ENCODE results near the gene TNXB.
"Not testable (repeated sequence)": the region's sequence is repeated elsewhere in the genome, so short reads cannot be mapped to it uniquely, and the experiment has no call there.

TNXB gene

DNA sequence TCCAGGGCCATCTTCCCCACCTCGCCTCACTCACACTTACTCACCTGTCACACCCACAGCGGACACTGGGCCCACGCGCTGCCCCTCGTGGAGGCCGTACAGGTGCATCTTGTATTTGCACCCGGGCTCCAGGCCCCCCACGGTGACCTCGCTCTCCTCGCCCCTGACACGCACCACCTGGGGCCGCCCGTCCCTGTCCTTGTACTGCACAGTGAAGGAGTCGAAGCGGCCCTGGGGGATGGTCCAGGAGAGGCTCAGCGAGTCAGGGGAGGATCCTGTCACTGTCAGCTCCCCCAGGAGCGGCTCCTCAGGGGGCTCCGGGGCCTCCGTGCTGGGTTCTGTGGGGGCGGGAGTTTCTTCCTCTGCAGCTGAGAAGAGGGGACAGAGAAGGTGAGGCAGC, 56.5 kb downstream of the TNXB start:
- DNase-seq, result not testable (repeated sequence)

DNA sequence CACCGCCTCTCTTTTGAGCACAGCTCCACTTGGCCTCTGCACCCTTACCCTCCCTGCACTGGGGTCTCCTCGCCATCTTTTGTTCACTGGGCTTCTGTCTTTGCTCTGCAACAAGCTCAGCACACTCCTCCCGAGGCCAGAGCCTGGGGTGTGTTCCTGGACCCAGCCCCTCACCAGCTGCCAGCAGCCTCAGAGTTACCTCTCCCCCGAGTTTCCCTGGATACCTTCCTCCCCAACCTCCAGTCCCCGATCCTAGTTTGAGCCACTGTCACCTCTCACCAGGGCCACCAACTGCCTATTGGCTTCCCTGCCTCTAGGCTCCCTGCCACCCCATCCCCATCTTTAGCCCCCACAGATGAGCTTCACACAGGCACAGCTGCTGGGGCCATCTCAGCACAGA, 58.6 kb downstream of the TNXB start:
- no peak for DNase-seq

DNA sequence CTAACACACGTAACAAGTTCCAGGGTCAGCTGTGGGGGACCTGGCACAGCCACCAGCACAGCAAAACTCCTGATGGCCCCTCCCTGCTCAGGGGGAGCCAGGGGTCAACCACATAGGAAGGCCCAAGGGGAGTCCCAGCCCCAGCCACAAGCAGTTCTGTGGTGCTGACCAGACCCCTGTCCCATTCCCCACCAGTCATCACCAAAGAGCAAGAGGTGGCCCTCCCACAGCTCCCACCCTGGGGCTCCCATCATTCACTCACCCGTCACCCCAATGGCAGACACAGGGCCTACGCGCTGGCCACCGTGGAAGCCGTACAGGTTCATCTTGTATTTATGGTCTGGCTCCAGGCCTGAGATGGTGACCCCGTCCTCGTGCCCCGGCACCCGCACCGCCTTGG, 59.4 kb downstream of the TNXB start:
- DNase-seq, result not testable (repeated sequence)

DNA sequence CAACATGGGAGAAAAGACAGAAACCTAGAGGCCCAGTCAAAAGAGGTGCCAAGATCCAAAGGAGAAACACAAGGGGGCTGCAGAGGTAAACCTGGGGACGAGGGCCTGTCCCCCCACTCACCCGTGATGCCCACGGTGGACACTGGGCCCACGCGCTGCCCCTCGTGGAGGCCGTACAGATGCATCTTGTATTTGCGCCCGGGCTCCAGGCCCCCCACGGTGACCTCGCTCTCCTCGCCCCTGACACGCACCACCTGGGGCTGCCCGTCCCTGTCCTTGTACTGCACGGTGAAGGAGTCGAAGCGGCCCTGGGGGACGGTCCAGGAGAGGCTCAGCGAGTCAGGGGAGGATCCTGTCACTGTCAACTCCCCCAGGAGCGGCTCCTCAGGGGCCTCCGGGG, 60.0 kb downstream of the TNXB start:
- DNase-seq, result not testable (repeated sequence)

DNA sequence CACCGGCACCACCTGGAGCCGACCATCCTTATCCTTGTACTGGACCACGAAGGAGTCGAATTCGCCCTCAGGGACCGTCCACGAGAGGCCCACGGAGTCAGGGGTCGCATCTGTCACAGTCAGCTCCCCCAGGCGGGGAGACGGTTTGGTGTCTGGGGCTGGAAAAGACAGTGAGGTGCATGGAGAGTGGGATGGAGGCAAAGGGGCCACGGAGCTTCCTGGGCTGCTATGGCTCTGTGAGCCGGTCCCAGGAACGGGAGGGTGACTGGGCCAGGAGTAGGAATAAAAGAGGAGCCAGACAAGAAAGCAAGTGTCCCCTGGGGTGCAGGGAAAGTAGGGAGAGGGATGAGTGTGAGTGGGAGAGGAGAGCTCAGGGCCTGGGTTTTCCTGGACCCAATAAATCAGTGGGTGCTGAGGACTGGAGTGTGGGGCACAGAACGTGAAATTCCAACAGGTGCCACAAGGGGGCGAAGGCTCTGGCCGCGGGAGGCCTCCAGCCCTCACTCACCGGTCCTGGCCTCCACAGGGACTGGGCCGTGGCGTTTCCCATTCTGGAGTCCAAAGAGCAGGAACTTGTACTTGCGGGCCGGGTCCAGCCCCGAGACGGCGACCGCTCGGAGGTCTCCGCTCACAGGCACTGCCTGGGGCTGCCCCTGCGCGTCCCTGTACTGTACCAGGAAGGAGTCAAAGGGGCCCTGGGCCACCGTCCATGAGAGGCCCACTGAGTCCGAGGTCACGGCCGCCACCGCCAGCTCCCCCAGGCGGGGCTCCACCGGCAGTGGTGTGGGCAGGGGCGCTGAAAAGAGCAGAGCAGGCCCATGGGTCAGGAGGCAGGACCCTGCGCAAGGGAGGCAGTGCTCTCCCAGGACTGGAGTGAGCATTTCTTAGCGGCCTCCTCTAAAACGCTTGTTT, 61.0 kb downstream of the TNXB start:
- no peak for DNase-seq

DNA sequence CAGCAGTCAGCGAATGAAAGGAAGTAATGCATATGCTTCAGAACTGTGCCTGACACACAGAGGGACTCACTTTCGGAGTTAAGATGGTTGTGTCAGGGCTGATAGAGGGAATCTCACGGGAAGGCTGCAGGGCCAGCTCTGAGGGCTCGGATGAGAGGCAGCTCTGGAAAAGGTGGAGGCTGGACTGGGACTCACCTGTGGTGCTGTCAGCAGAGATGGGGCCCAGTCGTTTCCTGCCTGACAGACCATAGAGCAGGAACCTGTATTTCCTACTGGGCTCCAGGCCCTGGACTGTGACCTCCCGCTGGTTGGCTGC, 61.6 kb downstream of the TNXB start:
- no peak for DNase-seq

DNA sequence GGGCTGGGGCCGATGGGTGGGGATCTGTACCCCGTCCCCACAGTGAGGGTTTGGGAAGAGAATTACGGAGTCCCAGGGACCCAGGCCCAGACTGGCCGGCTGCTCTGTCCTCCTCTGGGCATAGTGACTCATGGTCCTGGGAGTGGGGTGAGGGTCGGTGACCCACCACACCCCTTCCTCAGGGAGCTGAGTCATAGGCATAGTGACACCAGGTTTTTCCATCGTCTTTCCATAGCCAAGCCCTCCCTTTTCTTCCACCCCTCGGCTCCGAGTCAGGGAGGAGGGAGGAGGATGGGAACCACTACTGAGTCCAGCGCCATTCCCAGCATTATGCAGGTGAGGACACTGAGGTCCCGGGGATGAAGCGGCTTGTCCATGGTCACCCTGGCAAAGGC, 62.1 kb downstream of the TNXB start:
- DNase-seq, result no peak

DNA sequence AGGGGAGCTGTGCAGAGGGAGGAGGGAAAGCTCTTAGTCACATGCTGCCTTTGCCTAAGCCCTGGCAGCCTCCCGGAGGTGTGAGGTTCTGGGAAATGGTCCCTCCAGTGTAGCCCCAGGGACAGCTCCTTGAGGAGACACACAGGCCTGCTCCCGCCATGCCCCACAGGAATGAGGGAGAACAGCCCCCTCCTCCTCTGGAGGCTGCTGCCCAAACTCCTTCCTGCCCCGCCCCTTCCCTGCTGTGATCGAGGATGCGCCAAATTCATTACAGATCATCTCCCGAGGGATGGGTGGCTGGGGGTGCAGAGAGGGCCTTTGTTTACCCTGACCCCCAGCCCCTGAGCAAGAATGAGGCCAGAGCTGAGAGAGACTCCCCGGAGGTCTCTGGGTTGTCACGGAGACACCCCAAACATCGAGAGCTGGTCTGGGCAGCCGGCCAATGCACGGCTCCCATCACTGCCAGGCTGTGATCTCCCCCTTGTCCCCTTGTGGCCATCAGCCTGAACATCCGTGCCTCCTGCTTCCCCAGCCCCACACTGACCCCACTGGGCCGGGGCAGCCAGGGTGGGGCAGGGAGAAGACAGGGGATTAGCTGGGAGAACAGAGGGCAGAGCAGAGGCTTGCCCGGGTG, 62.6 kb downstream of the TNXB start:
- DNase-seq, result no peak

DNA sequence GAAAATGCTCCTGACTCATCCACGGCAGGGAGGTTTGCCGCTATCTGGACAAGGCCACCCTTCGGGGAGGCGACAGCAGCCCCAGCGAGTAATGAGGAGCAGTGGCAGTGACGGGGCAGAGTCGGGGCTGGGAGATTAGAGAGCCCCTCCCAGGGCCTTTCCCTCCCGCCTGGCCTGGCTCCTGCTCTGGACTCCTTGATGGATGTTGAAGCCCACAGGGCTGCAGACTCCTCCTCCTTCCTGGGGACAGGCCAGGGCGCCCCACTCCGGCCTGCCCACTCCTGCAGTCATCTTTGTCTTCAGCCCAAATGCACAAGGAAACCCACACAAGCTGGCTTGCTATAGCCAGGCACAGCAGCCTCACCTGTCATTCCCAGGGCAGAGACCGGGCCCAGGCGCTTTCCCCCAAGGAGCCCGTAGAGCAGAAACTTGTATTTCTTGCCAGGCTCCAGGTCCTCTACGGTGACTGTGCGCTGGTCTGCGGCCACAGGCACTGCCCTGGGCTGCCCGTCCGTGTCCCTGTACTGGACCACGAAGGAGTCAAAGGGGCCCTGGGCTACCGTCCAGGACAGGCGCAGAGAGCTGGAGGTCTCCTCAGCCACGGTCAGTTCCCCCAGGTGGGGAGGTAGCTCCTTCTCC, 63.2 kb downstream of the TNXB start:
- DNase-seq, result no peak

DNA sequence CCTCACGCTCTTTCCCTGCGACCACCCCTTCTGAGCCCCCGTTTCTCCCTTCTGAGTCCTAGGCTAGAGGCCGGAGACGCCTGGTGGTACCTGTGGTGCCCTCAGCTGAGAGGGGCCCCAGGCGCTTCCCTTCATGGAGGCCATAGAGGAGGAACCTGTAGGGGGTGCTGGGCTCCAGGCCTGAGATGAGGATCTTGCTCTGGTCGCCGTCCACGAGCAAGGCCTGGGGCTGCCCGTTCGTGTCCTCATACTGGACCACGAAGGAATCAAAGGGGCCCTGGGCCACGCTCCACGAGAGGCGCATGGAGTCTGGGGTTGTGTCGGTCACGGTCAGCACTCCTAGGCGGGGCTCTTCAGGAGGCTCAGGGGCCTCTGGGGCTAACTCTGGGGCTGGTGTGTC, 64.2 kb downstream of the TNXB start:
- DNase-seq, result not testable (repeated sequence)

DNA sequence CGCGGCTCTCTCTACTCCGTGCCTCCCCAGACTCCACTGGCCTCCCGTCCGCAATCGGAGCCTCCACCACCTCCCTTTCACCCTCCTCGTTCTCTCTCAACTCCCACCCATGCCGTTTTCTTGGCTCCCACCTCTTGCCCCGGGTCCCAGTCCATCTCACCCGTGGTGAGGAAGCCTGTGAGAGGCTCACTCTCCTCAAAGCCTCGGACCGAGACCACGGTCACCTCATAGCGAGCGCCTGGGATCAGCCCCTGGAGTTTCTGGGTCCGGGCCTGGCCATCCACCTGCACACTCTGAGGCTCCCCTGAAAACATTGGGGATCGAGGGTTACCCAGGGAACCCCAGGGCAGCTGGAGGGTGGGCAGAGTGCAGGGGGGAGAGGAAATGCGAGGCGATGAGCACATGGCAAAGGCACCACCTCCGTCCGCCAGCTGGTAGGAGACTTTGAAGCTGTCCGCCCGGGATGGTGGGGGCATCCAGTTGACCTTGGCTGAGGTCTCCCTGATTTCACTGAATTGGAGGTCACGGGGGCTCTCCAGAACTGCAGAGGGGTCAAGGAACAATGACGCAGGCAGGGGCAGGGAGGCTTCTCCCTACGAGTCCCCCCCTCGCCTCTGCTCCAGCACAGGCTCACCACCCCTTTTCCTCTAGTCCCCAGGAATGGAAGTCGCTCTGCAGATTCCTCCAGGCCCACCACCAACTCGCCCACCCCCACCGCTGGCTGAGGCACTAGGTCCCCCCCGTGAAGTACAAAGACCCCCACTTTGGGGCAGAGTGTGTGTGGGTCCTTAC, 65.4 kb downstream of the TNXB start:
- not testable (repeated sequence) for DNase-seq

DNA sequence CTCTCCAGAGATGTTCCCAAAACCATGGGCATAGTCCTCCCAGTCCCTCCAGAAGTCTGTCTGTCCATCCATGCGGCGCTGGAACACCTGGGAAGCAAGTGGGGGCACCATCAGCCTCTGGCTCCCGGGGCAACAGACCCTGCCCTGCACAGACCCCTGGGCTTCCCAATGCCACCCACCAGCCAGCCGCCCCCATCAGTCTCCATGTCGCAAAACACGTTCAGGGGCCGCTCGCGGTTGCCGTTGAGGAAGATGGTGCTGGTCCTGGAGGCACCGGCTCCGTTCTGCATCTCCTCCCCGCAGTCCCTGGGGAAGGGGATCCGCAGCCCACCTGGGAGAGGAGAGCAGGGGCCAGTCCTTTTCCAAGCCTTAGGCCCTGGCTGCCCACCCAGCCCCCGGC, 66.9 kb downstream of the TNXB start:
- not testable (repeated sequence) for DNase-seq

DNA sequence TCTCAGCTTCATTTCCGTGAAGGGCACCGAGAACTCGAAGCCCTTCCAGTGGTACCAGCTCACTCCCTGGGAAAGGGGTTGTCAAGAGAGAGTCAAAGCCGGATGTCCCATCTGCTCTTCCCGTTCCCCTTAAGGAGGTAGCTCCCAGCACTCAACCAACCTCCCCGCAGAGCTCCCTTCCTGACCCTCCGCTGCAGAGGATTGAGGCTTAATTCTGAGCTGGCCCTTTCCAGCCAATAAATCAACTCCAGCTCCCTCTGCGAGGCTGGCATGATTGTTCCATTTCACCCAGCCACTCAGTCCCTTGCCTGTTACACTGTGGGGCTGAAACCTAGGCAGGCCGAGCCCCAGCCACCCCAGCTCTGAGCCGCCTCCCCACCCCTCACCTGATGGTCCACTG, 67.8 kb downstream of the TNXB start:
- DNase-seq, result not testable (repeated sequence)

DNA sequence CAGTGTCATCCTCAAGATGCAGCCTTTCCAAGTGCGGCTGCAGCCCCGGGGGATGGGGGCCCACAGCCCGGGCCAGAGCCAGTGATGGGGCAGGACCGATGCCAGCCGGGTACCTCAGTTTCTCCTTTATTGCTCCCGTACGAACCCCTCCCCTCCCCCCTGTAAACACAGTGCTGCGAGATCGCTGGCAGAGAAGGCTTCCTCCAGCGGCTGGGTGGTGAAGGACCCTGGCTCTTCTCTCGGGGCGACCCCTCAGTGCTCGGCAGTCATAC, 68.2 kb downstream of the TNXB start:
- not testable (repeated sequence) for DNase-seq

DNA sequence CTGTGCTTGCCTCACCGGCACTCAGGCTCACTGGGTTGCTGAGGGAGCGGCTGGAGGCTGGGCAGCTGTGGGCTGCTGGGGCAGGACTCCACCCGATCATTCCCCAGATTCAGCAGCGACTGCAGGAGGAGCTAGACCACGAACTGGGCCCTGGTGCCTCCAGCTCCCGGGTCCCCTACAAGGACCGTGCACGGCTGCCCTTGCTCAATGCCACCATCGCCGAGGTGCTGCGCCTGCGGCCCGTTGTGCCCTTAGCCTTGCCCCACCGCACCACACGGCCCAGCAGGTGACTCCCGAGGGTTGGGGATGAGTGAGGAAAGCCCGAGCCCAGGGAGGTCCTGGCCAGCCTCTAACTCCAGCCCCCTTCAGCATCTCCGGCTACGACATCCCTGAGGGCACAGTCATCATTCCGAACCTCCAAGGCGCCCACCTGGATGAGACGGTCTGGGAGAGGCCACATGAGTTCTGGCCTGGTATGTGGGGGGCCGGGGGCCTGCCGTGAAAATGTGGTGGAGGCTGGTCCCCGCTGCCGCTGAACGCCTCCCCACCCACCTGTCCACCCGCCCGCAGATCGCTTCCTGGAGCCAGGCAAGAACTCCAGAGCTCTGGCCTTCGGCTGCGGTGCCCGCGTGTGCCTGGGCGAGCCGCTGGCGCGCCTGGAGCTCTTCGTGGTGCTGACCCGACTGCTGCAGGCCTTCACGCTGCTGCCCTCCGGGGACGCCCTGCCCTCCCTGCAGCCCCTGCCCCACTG, 68.7 kb downstream of the TNXB start:
- not testable (repeated sequence) for DNase-seq

DNA sequence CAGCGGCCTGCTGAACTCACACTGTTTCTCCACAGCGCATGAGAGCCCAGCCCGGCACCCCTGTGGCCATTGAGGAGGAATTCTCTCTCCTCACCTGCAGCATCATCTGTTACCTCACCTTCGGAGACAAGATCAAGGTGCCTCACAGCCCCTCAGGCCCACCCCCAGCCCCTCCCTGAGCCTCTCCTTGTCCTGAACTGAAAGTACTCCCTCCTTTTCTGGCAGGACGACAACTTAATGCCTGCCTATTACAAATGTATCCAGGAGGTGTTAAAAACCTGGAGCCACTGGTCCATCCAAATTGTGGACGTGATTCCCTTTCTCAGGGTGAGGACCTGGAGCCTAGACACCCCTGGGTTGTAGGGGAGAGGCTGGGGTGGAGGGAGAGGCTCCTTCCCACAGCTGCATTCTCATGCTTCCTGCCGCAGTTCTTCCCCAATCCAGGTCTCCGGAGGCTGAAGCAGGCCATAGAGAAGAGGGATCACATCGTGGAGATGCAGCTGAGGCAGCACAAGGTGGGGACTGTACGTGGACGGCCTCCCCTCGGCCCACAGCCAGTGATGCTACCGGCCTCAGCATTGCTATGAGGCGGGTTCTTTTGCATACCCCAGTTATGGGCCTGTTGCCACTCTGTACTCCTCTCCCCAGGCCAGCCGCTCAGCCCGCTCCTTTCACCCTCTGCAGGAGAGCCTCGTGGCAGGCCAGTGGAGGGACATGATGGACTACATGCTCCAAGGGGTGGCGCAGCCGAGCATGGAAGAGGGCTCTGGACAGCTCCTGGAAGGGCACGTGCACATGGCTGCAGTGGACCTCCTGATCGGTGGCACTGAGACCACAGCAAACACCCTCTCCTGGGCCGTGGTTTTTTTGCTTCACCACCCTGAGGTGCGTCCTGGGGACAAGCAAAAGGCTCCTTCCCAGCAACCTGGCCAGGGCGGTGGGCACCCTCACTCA, 69.5 kb downstream of the TNXB start:
- not testable (repeated sequence) for DNase-seq

DNA sequence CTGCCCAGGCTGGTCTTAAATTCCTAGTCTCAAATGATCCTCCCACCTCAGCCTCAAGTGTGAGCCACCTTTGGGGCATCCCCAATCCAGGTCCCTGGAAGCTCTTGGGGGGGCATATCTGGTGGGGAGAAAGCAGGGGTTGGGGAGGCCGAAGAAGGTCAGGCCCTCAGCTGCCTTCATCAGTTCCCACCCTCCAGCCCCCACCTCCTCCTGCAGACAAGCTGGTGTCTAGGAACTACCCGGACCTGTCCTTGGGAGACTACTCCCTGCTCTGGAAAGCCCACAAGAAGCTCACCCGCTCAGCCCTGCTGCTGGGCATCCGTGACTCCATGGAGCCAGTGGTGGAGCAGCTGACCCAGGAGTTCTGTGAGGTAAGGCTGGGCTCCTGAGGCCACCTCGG, 70.3 kb downstream of the TNXB start:
- DNase-seq, result not testable (repeated sequence)

DNA sequence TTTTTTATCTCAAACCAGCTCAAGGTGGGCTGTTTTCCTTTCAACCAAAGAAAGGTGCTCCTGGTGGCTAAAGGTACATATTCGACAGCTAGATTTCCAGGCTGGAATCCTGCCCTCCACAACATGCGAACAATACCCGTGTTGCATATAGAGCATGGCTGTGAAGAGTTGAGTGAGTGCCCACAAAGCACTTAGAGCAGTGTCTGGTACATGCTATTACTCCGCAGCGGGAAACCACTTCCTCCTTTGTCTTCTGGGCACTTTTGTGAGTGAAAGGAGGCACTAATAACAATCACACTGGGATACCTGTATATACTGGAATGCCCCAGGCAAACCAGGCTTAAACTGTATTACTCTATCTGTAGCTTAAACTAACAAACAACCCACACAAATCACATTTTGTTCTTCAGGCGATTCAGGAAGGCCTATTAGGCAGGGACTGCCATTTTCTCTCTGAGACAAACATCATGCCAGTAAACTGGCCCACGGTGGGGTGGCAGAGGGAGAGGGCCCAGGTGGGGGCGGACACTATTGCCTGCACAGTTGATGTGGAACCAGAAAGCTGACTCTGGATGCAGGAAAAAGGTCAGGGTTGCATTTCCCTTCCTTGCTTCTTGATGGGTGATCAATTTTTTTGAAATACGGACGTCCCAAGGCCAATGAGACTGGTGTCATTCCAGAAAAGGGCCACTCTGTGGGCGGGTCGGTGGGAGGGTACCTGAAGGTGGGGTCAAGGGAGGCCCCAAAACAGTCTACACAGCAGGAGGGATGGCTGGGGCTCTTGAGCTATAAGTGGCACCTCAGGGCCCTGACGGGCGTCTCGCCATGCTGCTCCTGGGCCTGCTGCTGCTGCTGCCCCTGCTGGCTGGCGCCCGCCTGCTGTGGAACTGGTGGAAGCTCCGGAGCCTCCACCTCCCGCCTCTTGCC, 71.3 kb downstream of the TNXB start, which contains the start of gene CYP21A2:
CYP21A2 (plus strand) TSS at position 818 of the 927 bp plus-strand sequence; CDS start at position 826, 8 bp downstream.
- DNase-seq, result not testable (repeated sequence)

DNA sequence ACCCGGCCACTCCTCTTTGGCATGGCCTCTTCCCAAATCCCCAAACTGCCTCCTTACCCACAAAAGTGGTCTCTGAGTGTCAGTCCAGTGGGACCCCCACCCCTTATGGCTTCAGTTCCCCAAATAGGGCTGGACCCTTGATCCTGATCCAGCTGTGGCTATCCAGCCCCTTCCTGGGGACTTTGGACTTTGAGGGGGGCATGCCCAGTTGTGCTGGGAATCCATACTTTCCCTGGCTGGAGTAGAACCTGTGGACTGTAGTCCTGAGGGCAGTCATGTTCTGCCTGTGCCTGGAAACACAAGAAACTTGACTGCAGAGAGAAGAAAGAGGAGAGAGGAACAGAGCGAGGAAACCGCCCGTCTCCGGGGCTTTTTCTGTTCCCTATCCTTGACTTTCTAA, 72.0 kb downstream of the TNXB start:
- not testable (repeated sequence) for DNase-seq
